Globus pallidus (tissue), 1 donor: ENCODE data around the gene SCN7A.
"Not testable (repeated sequence)": the region's sequence is repeated elsewhere in the genome, so short reads cannot be mapped to it uniquely, and the experiment has no call there.

Experiments
- DNase-seq: peaks from one replicate; pipeline ENCODE4 v3.0.0-alpha.2; 2015; ENCODE audit warnings: low spot score

SCN7A gene

GRCh38 chr2:166360426-166360825 is 133.6 kb downstream of the SCN7A start:
- no peak for DNase-seq

- not testable (repeated sequence) for DNase-seq
Measured at GRCh38 chr2:166357950-166358321, 136.1 kb downstream of the SCN7A start.

GRCh38 chr2:166357068-166357949 is 136.7 kb downstream of the SCN7A start:
- no peak for DNase-seq
